ENCODE data around the gene NSD2. TPM values are rescaled to one million over a fixed set of nuclear protein-coding genes. Genes with fewer than 3 reads are reported as not detected.

Gene NSD2
- total RNA-seq, 1 experiment from 2014 or later: 136 TPM

DNA sequence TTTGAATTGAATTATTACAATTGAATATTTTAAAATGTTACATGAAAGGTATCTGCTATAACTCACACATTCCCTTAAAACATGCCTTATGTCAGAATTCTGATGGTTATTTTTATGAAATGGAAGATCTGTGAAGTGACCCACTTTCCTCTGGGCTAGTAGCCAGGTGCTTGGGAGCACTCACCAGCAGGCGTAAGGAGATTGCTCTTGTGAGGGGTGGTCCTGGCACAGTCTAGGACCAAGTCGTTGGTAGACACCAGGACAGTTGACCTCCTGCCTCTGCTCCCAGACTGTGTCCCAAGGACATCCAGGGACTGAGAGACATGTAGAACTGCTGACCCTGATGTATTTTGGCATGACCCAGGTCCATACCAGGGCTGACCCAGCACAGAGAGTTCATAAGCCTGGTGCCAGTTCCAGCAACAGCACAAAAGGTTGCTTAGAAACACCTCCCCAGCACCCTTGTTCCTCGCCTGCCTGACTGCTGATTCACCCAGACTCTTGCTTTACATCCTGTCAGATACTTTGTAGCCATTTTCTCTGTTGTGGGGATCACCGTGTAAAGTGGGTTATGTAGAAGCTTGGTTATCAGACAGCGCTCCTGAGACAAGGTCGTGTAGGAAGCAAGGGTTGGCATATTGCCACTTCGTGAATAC, 89.1 kb downstream of the NSD2 start:
- peaks cover 0 to 3% of the 10 kb centered on the region in 2 experiments; a peak in 2 of 4 replicates for H3K4me1 Mint-ChIP-seq
- Histone ChIP-seq H3K79me1 (ENCODE audit: insufficient read depth, low read depth, low read length, poor library complexity, severe bottlenecking) (no peaks in the 10 kb centered on the region), H4K5ac (ENCODE audit: insufficient read length, low read depth, low read length) (no peak overlapping the region), H3T11ph (ENCODE audit: low read length) (no peak overlapping the region), H4K20me1 (ENCODE audit: control insufficient read depth, insufficient read depth, insufficient read length) (no peaks in the 10 kb centered on the region), H3K14ac (ENCODE audit: insufficient read depth, low read length) (no peak overlapping the region), H2AFZ (ENCODE audit: low read length) (no peak overlapping the region), H3K9ac (ENCODE audit: extremely low read depth, insufficient read length, low read length) (no peak overlapping the region), H2BK20ac (ENCODE audit: low read depth, low read length, poor library complexity, severe bottlenecking) (no peak overlapping the region), H3K4me1 (ENCODE audit: insufficient read depth, low read length) (no peaks in the 10 kb centered on the region), H4K8ac (replicated peaks; ENCODE audit: insufficient read length, low read depth, low read length) (no peak overlapping the region), H3K56ac (ENCODE audit: insufficient read length, low read depth, low read length) (no peak overlapping the region), H2BK5ac (ENCODE audit: insufficient read length, low read length) (no peak overlapping the region), H4K91ac (ENCODE audit: insufficient read length, low read depth, low read length) (no peak overlapping the region), H3K9me3 (ENCODE audit: control insufficient read depth, low read depth, low read length) (no peaks in the 10 kb centered on the region), H3K4me2 (ENCODE audit: insufficient read depth, insufficient read length, low read length) (no peak overlapping the region), H3K27ac (ENCODE audit: insufficient read length, low read depth, low read length) (no peak overlapping the region), H3K79me2 (ENCODE audit: insufficient read depth, low read length) (no peaks in the 10 kb centered on the region), H3K23me2 (ENCODE audit: insufficient read length, low read depth, low read length, poor library complexity, severe bottlenecking) (no peaks in the 10 kb centered on the region), H3K4ac (ENCODE audit: low read depth, low read length) (no peak overlapping the region), H3K23ac (ENCODE audit: insufficient read length, low read depth, low read length) (no peak overlapping the region), H2BK12ac (ENCODE audit: insufficient read length, low read depth, low read length) (no peak overlapping the region), H3K27me3 (ENCODE audit: insufficient read depth, low read length) (no peaks in the 10 kb centered on the region), H2BK120ac (ENCODE audit: low read depth, low read length, poor library complexity, severe bottlenecking) (no peak overlapping the region), H3K18ac (ENCODE audit: insufficient read length, low read depth, low read length) (no peak overlapping the region), H2BK15ac (ENCODE audit: low read depth, low read length) (no peak overlapping the region), H2AK5ac (ENCODE audit: insufficient read length, low read length) (no peak overlapping the region)
- no peaks in the 10 kb centered on the region for H3K27me3 Mint-ChIP-seq (ENCODE audit: low read depth)
- no peak overlapping the region for H3K27ac Mint-ChIP-seq
- peaks cover 38 to 90% (median 89%) of the 10 kb centered on the region in 3 experiments; a peak in 6 of 7 replicates for H3K36me3 Mint-ChIP-seq (ENCODE audit: insufficient read depth in 1 of 3, low read depth in 3 of 3)
- no peaks in the 10 kb centered on the region for H3K9me3 Mint-ChIP-seq
- TF ChIP-seq, protein P1, sequence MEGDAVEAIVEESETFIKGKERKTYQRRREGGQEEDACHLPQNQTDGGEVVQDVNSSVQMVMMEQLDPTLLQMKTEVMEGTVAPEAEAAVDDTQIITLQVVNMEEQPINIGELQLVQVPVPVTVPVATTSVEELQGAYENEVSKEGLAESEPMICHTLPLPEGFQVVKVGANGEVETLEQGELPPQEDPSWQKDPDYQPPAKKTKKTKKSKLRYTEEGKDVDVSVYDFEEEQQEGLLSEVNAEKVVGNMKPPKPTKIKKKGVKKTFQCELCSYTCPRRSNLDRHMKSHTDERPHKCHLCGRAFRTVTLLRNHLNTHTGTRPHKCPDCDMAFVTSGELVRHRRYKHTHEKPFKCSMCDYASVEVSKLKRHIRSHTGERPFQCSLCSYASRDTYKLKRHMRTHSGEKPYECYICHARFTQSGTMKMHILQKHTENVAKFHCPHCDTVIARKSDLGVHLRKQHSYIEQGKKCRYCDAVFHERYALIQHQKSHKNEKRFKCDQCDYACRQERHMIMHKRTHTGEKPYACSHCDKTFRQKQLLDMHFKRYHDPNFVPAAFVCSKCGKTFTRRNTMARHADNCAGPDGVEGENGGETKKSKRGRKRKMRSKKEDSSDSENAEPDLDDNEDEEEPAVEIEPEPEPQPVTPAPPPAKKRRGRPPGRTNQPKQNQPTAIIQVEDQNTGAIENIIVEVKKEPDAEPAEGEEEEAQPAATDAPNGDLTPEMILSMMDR (conservative IDR thresholded peaks at IDR 0.05): no peak
- H3K4me3 Mint-ChIP-seq: no peak overlapping the region
- DNase-seq: no peak
- WGBS (ENCODE audit: extremely low coverage, insufficient read length, low lambda C conversion rate): no CpG with 5 or more reads among the region's 7 CpGs

Data from H9 (cell line).